Pancreas (tissue), 10 donors: Measurements from ENCODE around the gene GIPC3. TPM values are rescaled to one million over a fixed set of nuclear protein-coding genes. Genes with fewer than 3 reads are reported as not detected.

Experiments used
- ATAC-seq, 4 donors: fragments of 200-7000 bp; cut with Tn5 transposase; one replicate each; pipeline versions ENCODE4 v1.8.0 to v1.9.1; 2020; ENCODE audit warnings: mild to moderate bottlenecking in 4 of 4, moderate library complexity in 4 of 4
- DNase-seq, 6 donors: peaks; one replicate each; pipeline ENCODE4 v3.0.0-alpha.2; 2020
- FAIRE-seq: peaks from 2 replicates; lab custom pipeline; 2012; peaks lifted over from hg19 to GRCh38; lab: Jason Lieb, UNC
- H3K27ac ChIP-seq, 4 donors: fragments of 200-600 bp; sonication (generic); 1 replicate in 3 of 4; 2 replicates in 1 of 4; pipeline versions ENCODE4 v1.5.0 to v1.8.0; 2020
- H3K27me3 ChIP-seq, 4 donors: fragments of 200-600 bp; one replicate each; pipeline ENCODE4 v1.8.0; 2021
- H3K36me3 ChIP-seq, 3 donors: fragments of 200-600 bp; sonication (generic) in 1 of 3; one replicate each; pipeline versions ENCODE4 v1.5.0 to v1.8.0; 2020 to 2021
- H3K4me1 ChIP-seq, 3 donors: fragments of 200-600 bp; one replicate each; pipeline ENCODE4 v1.8.0; 2021
- H3K4me3 ChIP-seq, 4 donors: fragments of 200-600 bp; sonication (generic) in 2 of 4; one replicate each; pipeline versions ENCODE4 v1.5.0 to v1.8.0; 2020 to 2021
- H3K9me3 ChIP-seq, 4 donors: fragments of 200-600 bp; one replicate each; pipeline ENCODE4 v1.8.0; 2021
- WGBS, 2 donors: extraction: QIAGEN DNeasy Blood & Tissue Kit; methylation state at CpG; one replicate each; pipeline ENCODE4 v1.1.7; 2013; 5-methylcytosine and 5-hydroxymethylcytosine counted together
- intact Hi-C, 3 donors: fragments of 100-400 bp; cut with DNase I; formaldehyde crosslinking; loops; one replicate each; pipeline versions ENCODE4 v1.11.1 to v1.14.2; 2022
- polyA plus RNA-seq, 2 donors: library from polyadenylated mRNA; stranded (reverse); fragments of 200-250 nt; gene quantifications; one replicate each; pipeline ENCODE4 v1.2.3, GENCODE V29; 2013
- total RNA-seq, 6 donors: library from RNA; stranded (reverse); fragmentation: NEBNext Ultra II Directional in 4 of 6; extraction: Animal tissue kit (Norgen Biotek cat#: 25700) in 4 of 6; gene quantifications; one replicate each; pipeline versions ENCODE4 v1.2.1 to v1.2.4, GENCODE V29; 2021 to 2023
- TF ChIP-seq, protein P1 (sequence below), 4 donors: fragments of 200-600 bp; sonication (generic) in 3 of 4; IDR thresholded peaks; one replicate each; pipeline versions ENCODE4 v1.5.0 to v1.8.0; 2021; ENCODE audit warnings: antibody characterized with exemption in 4 of 4
- donor health status: healthy with polysubstance abuse.
- donor health status: DM: no; HTN: no; CAD: no; lungs with moderate emphysema.
- donor health status: DM: no; HTN: no; CAD: no.
- donor health status: control.
- donor health status: control.
- donor health status: Bipolar disorder and iron deficiency.
- donor health status: DM: yes; HTN: yes; CAD: no.
- donor health status: DM: no; HTN: no; CAD: no.
- donor health status: DM: no; HTN: no; CAD: no.
- donor health status: DM: yes; HTN: yes; CAD: no.

Gene GIPC3
- total and polyA plus RNA-seq, 8 donors, result 0.17 to 0.92 (median 0.30) TPM

- no peak overlapping the region for H3K27ac ChIP-seq
- intact Hi-C loops, result no loop called here
- DNase-seq, result peak in 2 of 6 donors; percentile 18 to 70
- no peak for ATAC-seq
- H3K4me3 ChIP-seq, result peak overlapping the region in 1 of 4 donors; percentile 39
- H3K4me1 ChIP-seq, result no peaks in the 10 kb centered on the region
- FAIRE-seq, result no peak
- no peaks in the 10 kb centered on the region for H3K27me3 ChIP-seq
- 86 to 94% methylated on average over 26 to 29 of the region's 29 CpGs for WGBS, 2 donors
- TF ChIP-seq, protein P1, sequence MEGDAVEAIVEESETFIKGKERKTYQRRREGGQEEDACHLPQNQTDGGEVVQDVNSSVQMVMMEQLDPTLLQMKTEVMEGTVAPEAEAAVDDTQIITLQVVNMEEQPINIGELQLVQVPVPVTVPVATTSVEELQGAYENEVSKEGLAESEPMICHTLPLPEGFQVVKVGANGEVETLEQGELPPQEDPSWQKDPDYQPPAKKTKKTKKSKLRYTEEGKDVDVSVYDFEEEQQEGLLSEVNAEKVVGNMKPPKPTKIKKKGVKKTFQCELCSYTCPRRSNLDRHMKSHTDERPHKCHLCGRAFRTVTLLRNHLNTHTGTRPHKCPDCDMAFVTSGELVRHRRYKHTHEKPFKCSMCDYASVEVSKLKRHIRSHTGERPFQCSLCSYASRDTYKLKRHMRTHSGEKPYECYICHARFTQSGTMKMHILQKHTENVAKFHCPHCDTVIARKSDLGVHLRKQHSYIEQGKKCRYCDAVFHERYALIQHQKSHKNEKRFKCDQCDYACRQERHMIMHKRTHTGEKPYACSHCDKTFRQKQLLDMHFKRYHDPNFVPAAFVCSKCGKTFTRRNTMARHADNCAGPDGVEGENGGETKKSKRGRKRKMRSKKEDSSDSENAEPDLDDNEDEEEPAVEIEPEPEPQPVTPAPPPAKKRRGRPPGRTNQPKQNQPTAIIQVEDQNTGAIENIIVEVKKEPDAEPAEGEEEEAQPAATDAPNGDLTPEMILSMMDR (IDR thresholded peaks at IDR 0.05), result no peak
- H3K9me3 ChIP-seq, result no peaks in the 10 kb centered on the region
- H3K36me3 ChIP-seq, result no peaks in the 10 kb centered on the region
Observed at GRCh38 chr19:3575949-3576673, 9.2 kb upstream of the GIPC3 start.

DNA sequence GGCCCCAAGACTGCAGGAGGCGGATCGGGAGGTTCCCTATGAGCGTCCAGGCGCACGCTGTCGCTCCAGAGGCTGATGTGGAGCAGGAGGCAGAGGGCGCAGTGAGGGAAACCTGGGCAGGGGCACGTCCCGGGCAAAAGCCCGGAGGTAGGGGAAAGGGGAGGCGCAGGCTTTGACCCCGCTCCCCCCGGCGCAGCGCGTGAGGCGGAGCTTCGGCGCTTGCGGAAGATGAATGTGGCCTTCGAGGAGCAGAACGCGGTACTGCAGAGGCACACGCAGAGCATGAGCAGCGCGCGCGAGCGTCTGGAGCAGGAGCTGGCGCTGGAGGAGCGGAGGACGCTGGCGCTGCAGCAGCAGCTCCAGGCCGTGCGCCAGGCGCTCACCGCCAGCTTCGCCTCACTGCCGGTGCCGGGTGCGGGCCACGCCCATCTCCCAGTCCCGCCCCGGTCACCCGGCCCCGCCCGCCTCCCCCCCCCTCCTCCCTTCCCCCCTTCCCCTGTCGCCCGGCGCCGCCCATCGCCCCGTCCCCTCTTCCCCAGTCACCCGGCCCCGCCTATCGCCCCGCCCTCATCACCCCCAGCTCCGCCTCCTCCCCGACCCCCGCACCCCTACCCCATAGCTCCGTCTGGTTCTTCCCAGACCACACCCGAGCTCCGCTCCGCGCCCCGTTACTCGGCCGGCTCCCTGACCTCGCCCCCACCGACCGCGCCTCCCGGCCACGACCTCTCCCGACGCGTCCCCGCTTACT lies 8.4 kb upstream of the GIPC3 start:
- Histone ChIP-seq H3K27me3 (no peaks in the 10 kb centered on the region), H3K27ac (no peak overlapping the region), H3K36me3 (no peaks in the 10 kb centered on the region), H3K9me3 (no peaks in the 10 kb centered on the region), H3K4me3 (peak overlapping the region in 1 of 4 donors; percentile 39), H3K4me1 (no peaks in the 10 kb centered on the region)
- 66 to 85% methylated on average over 58 to 72 of the region's 78 CpGs for WGBS, 2 donors
- ATAC-seq, result peak in 3 of 4 donors; percentile 1 to 3 (median 1)
- TF ChIP-seq, protein P1 (IDR thresholded peaks at IDR 0.05), result no peak
- intact Hi-C loops, result no loop called here
- DNase-seq, result peak in 3 of 6 donors; percentile 35 to 75 (median 73)
- no peak for FAIRE-seq

DNA sequence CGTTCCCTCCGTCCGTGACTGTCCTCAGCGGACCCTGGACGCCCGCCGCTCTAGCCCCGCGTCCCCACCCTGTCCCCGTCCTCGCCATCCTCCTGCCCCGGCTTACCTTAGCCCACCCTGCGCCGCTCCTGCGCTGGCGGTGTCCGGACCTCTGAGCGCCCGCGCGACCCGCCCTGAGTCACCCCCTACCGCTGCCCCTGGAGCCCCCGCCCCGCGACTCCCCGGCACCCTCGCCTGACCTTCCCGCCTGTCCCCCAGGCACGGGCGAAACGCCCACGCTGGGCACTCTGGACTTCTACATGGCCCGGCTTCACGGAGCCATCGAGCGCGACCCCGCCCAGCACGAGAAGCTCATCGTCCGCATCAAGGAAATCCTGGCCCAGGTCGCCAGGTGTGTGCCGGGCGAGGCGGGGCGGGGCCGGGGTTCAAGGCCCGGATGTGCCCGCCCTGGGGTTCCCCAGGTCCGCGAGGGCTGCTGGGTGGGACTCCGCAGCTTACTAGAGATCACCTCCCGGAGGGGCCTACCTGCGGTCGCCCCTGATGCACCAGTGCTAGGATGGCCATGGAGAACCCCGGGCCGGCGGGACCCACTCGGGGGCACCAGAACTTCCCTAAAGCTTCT lies 7.4 kb upstream of the GIPC3 start:
- H3K4me3 ChIP-seq, result no peak overlapping the region
- TF ChIP-seq, protein P1 (IDR thresholded peaks at IDR 0.05), result no peak
- H3K27ac ChIP-seq, result no peak overlapping the region
- WGBS, 2 donors, result 82 to 90% methylated on average over 46 to 60 of the region's 60 CpGs
- no peaks in the 10 kb centered on the region for H3K27me3 ChIP-seq
- no peaks in the 10 kb centered on the region for H3K4me1 ChIP-seq
- intact Hi-C loops, result no loop called here
- FAIRE-seq, result no peak
- H3K36me3 ChIP-seq, result no peaks in the 10 kb centered on the region
- no peak for ATAC-seq
- H3K9me3 ChIP-seq, result no peaks in the 10 kb centered on the region
- peak in 2 of 6 donors; percentile 20 to 79 for DNase-seq

- Histone ChIP-seq H3K4me1 (no peaks in the 10 kb centered on the region), H3K36me3 (no peaks in the 10 kb centered on the region), H3K27ac (no peak overlapping the region), H3K27me3 (no peaks in the 10 kb centered on the region), H3K9me3 (no peaks in the 10 kb centered on the region), H3K4me3 (no peak overlapping the region)
- TF ChIP-seq, protein P1 (IDR thresholded peaks at IDR 0.05), result no peak
- intact Hi-C loops, result no loop called here
- FAIRE-seq (no peak), DNase-seq (no peak), ATAC-seq (no peak)
- WGBS, 2 donors, result 75 to 87% methylated on average over 11 to 17 of the region's 17 CpGs
Observed at GRCh38 chr19:3578390-3578789, 6.9 kb upstream of the GIPC3 start.
